Esophagus squamous epithelium (tissue), 4 donors: Measurements from ENCODE around the gene ACSL4.

ENCODE experiments used
- POLR2A ChIP-seq, 4 donors: fragments of 450-650 bp; IDR thresholded peaks; one replicate each; pipeline ENCODE4 v1.6.1; 2017; ENCODE audit warnings: antibody characterized with exemption in 4 of 4, mild to moderate bottlenecking in 4 of 4, moderate library complexity in 3 of 4
- TF ChIP-seq, protein P1 (sequence below), 6 experiments: fragments of 450-650 bp in 4 of 6; fragments of 200-600 bp in 2 of 6; sonication (generic) in 2 of 6; IDR thresholded peaks; one replicate each; pipeline ENCODE4 v1.5.1; 2016 to 2019; ENCODE audit warnings: antibody characterized with exemption in 6 of 6, mild to moderate bottlenecking in 4 of 6, moderate library complexity in 4 of 6

DNA sequence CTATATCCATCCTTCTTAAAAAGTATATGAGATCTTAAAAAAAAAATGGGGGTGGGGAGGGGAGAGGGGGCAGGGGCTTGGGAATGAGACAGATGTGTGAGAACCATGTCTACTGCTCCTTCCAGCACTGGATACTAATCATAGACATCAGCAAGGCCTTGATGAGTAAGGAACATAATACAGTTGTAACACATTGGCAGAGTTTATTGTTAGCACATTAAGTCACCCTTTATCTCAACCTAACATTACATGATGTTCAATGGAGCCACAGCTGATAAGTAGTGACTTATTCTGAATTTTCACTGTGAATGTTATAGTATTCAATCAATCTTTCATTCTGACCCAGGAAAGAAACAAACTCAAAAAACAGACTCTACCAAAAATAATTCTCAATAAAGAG, 60.8 kb downstream of the ACSL4 start:
- TF ChIP-seq, protein P1, sequence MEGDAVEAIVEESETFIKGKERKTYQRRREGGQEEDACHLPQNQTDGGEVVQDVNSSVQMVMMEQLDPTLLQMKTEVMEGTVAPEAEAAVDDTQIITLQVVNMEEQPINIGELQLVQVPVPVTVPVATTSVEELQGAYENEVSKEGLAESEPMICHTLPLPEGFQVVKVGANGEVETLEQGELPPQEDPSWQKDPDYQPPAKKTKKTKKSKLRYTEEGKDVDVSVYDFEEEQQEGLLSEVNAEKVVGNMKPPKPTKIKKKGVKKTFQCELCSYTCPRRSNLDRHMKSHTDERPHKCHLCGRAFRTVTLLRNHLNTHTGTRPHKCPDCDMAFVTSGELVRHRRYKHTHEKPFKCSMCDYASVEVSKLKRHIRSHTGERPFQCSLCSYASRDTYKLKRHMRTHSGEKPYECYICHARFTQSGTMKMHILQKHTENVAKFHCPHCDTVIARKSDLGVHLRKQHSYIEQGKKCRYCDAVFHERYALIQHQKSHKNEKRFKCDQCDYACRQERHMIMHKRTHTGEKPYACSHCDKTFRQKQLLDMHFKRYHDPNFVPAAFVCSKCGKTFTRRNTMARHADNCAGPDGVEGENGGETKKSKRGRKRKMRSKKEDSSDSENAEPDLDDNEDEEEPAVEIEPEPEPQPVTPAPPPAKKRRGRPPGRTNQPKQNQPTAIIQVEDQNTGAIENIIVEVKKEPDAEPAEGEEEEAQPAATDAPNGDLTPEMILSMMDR (IDR thresholded peaks at IDR 0.05) = no peak
- TF ChIP-seq POLR2A (IDR thresholded peaks at IDR 0.05) = no peak
